HEK293 (cell line): ENCODE results near the gene ICE2.

Experiments used
- CTCF ChIP-seq: fragments of 450-650 bp; formaldehyde crosslinking; IDR thresholded peaks from 2 replicates; pipeline ENCODE4 v1.5.1; 2016; ENCODE audit warnings: missing biosample characterization, missing genetic modification characterization
- MEIS1 ChIP-seq: sonication (generic); formaldehyde crosslinking; IDR thresholded peaks from 2 replicates; pipeline ENCODE4 v1.8.1; 2022; ENCODE audit warnings: missing genetic modification reagents, mild to moderate bottlenecking, borderline replicate concordance
- ZBTB20 ChIP-seq: fragments of 450-650 bp; formaldehyde crosslinking; IDR thresholded peaks from 2 replicates; pipeline ENCODE4 v1.5.1; 2016; ENCODE audit warnings: missing biosample characterization, missing genetic modification characterization
- ZNF184 ChIP-seq: fragments of 450-650 bp; IDR thresholded peaks from 2 replicates; pipeline ENCODE4 v1.5.1; 2018; ENCODE audit warnings: missing biosample characterization, mild to moderate bottlenecking, missing genetic modification characterization
- ZNF19 ChIP-seq: fragments of 450-650 bp; formaldehyde crosslinking; IDR thresholded peaks from 2 replicates; pipeline ENCODE4; 2016; ENCODE audit warnings: missing biosample characterization, missing genetic modification characterization, low read depth
- ZNF302 ChIP-seq: fragments of 450-650 bp; formaldehyde crosslinking; IDR thresholded peaks from 2 replicates; pipeline ENCODE4 v1.5.1; 2016; ENCODE audit warnings: missing biosample characterization, missing genetic modification characterization, low read depth

- TF ChIP-seq CTCF (tag by site-specific recombination) (no peak), ZBTB20 (tag by site-specific recombination) (no peak), ZNF302 (tag by site-specific recombination) (no peak), ZNF19 (no peak), ZNF184 (tag by site-specific recombination) (no peak), MEIS1 (no peak)
Measured at GRCh38 chr15:60372756-60373155, 106.2 kb downstream of the ICE2 start.
